HL-60/S4 (cell line): Measurements from ENCODE around the gene RPL35A.
"Not testable (repeated sequence)": the region's sequence is repeated elsewhere in the genome, so short reads cannot be mapped to it uniquely, and the experiment has no call there.

ENCODE experiments used
- in situ Hi-C: fragments of 300-500 bp; cut with MboI; formaldehyde crosslinking; loops from 2 replicates; pipeline ENCODE4 v1.14.3; 2022; ENCODE audit warnings: low sequenced_read_pairs

Gene RPL35A

GRCh38 chr3:197949778-197950676 lies at the start of gene RPL35A:
Gene RPL35A, plus strand, starts transcription at chr3:197950190. Its CDS starts 778 bp downstream, at chr3:197950968.
- in situ Hi-C loops = no loop called here

- in situ Hi-C loops = no loop called here
Measured at GRCh38 chr3:197901626-197902025, 48.4 kb upstream of the RPL35A start.

GRCh38 chr3:197906023-197906849 lies 43.8 kb upstream of the RPL35A start:
- in situ Hi-C loops = no loop called here

GRCh38 chr3:197906850-197907187 lies 43.2 kb upstream of the RPL35A start:
- in situ Hi-C loops = no loop called here

- in situ Hi-C loops = no loop called here
Measured at GRCh38 chr3:197907196-197907595, 42.8 kb upstream of the RPL35A start.

GRCh38 chr3:197908550-197908949 lies 41.4 kb upstream of the RPL35A start:
- in situ Hi-C loops = not testable (repeated sequence)

- in situ Hi-C loops = no loop called here
Measured at GRCh38 chr3:197908957-197909701, 40.9 kb upstream of the RPL35A start.

- in situ Hi-C loops = no loop called here
Measured at GRCh38 chr3:197912741-197913476, 37.1 kb upstream of the RPL35A start.

GRCh38 chr3:197913641-197914380 lies 36.2 kb upstream of the RPL35A start:
- in situ Hi-C loops = no loop called here

GRCh38 chr3:197921429-197922275 lies 28.3 kb upstream of the RPL35A start:
- in situ Hi-C loops = not testable (repeated sequence)

- in situ Hi-C loops = no loop called here
Measured at GRCh38 chr3:197926418-197926817, 23.6 kb upstream of the RPL35A start.

GRCh38 chr3:197927578-197927977 lies 22.4 kb upstream of the RPL35A start:
- in situ Hi-C loops = not testable (repeated sequence)

- in situ Hi-C loops = no loop called here
Measured at GRCh38 chr3:197936819-197937384, 13.1 kb upstream of the RPL35A start.

GRCh38 chr3:197940745-197941384 lies 9.1 kb upstream of the RPL35A start:
- in situ Hi-C loops = no loop called here

- in situ Hi-C loops = no loop called here
Measured at GRCh38 chr3:197942956-197943556, 6.9 kb upstream of the RPL35A start.

- in situ Hi-C loops = no loop called here
Measured at GRCh38 chr3:197949191-197949777, 706 bp upstream of the RPL35A start.

GRCh38 chr3:197950677-197951061 lies 679 bp downstream of the RPL35A start:
- in situ Hi-C loops = no loop called here
